Pancreas (tissue), 10 donors: Measurements from ENCODE around the gene LEMD2. TPM values are rescaled to one million over a fixed set of nuclear protein-coding genes. Genes with fewer than 3 reads are reported as not detected.

Experiments used
- ATAC-seq, 4 donors: fragments of 200-7000 bp; cut with Tn5 transposase; one replicate each; pipeline versions ENCODE4 v1.8.0 to v1.9.1; 2020; ENCODE audit warnings: mild to moderate bottlenecking in 4 of 4, moderate library complexity in 4 of 4
- DNase-seq, 6 donors: peaks; one replicate each; pipeline ENCODE4 v3.0.0-alpha.2; 2020
- FAIRE-seq: peaks from 2 replicates; lab custom pipeline; 2012; peaks lifted over from hg19 to GRCh38; lab: Jason Lieb, UNC
- H3K27ac ChIP-seq, 4 donors: fragments of 200-600 bp; sonication (generic); 1 replicate in 3 of 4; 2 replicates in 1 of 4; pipeline versions ENCODE4 v1.5.0 to v1.8.0; 2020
- H3K27me3 ChIP-seq, 4 donors: fragments of 200-600 bp; one replicate each; pipeline ENCODE4 v1.8.0; 2021
- H3K36me3 ChIP-seq, 3 donors: fragments of 200-600 bp; sonication (generic) in 1 of 3; one replicate each; pipeline versions ENCODE4 v1.5.0 to v1.8.0; 2020 to 2021
- H3K4me1 ChIP-seq, 3 donors: fragments of 200-600 bp; one replicate each; pipeline ENCODE4 v1.8.0; 2021
- H3K4me3 ChIP-seq, 4 donors: fragments of 200-600 bp; sonication (generic) in 2 of 4; one replicate each; pipeline versions ENCODE4 v1.5.0 to v1.8.0; 2020 to 2021
- H3K9me3 ChIP-seq, 4 donors: fragments of 200-600 bp; one replicate each; pipeline ENCODE4 v1.8.0; 2021
- WGBS, 2 donors: extraction: QIAGEN DNeasy Blood & Tissue Kit; methylation state at CpG; one replicate each; pipeline ENCODE4 v1.1.7; 2013; 5-methylcytosine and 5-hydroxymethylcytosine counted together
- intact Hi-C, 3 donors: fragments of 100-400 bp; cut with DNase I; formaldehyde crosslinking; loops; one replicate each; pipeline versions ENCODE4 v1.11.1 to v1.14.2; 2022
- polyA plus RNA-seq, 2 donors: library from polyadenylated mRNA; stranded (reverse); fragments of 200-250 nt; gene quantifications; one replicate each; pipeline ENCODE4 v1.2.3, GENCODE V29; 2013
- total RNA-seq, 6 donors: library from RNA; stranded (reverse); fragmentation: NEBNext Ultra II Directional in 4 of 6; extraction: Animal tissue kit (Norgen Biotek cat#: 25700) in 4 of 6; gene quantifications; one replicate each; pipeline versions ENCODE4 v1.2.1 to v1.2.4, GENCODE V29; 2021 to 2023
- TF ChIP-seq, protein P1 (sequence below), 4 donors: fragments of 200-600 bp; sonication (generic) in 3 of 4; IDR thresholded peaks; one replicate each; pipeline versions ENCODE4 v1.5.0 to v1.8.0; 2021; ENCODE audit warnings: antibody characterized with exemption in 4 of 4
- donor health status: healthy with polysubstance abuse.
- donor health status: DM: no; HTN: no; CAD: no; lungs with moderate emphysema.
- donor health status: DM: no; HTN: no; CAD: no.
- donor health status: control.
- donor health status: control.
- donor health status: Bipolar disorder and iron deficiency.
- donor health status: DM: yes; HTN: yes; CAD: no.
- donor health status: DM: no; HTN: no; CAD: no.
- donor health status: DM: no; HTN: no; CAD: no.
- donor health status: DM: yes; HTN: yes; CAD: no.

Gene LEMD2
- total and polyA plus RNA-seq, 8 donors, result 23.4 to 59.4 (median 30.0) TPM

DNA sequence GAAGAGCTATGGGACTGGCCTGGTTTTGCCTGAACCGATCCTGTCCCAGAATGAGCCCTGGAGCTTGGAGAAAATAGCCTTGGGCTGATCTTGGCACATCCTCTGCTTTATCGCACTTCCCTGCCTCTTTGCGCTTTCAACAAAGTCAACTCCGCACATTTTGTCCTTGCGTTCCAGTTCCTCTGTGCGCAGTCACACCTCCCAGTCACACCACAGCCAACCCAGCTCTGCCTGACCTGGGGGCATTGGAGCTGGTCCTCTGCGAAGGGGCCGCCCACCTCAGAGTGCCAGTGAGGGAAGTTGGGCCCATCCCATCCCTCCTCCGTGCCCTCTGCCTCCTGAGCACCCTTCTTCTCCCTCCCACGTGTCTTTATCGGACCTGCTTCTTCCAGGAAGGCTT, 60.5 kb downstream of the LEMD2 start:
- FAIRE-seq (no peak), ATAC-seq (peak; percentile 53 to 77 (median 60)), DNase-seq (peak in 4 of 6 donors; percentile 51 to 60 (median 59))
- intact Hi-C loops, result no loop called here
- Histone ChIP-seq H3K9me3 (no peaks in the 10 kb centered on the region), H3K36me3 (no peaks in the 10 kb centered on the region), H3K27me3 (no peaks in the 10 kb centered on the region), H3K27ac (peak overlapping the region; percentile 13 to 79 (median 71)), H3K4me3 (no peak overlapping the region), H3K4me1 (peaks cover 20 to 41% (median 38%) of the 10 kb centered on the region in 3 donors)
- 57 to 60% methylated on average over 11 of the region's 11 CpGs for WGBS, 2 donors
- TF ChIP-seq, protein P1, sequence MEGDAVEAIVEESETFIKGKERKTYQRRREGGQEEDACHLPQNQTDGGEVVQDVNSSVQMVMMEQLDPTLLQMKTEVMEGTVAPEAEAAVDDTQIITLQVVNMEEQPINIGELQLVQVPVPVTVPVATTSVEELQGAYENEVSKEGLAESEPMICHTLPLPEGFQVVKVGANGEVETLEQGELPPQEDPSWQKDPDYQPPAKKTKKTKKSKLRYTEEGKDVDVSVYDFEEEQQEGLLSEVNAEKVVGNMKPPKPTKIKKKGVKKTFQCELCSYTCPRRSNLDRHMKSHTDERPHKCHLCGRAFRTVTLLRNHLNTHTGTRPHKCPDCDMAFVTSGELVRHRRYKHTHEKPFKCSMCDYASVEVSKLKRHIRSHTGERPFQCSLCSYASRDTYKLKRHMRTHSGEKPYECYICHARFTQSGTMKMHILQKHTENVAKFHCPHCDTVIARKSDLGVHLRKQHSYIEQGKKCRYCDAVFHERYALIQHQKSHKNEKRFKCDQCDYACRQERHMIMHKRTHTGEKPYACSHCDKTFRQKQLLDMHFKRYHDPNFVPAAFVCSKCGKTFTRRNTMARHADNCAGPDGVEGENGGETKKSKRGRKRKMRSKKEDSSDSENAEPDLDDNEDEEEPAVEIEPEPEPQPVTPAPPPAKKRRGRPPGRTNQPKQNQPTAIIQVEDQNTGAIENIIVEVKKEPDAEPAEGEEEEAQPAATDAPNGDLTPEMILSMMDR (IDR thresholded peaks at IDR 0.05), result no peak

DNA sequence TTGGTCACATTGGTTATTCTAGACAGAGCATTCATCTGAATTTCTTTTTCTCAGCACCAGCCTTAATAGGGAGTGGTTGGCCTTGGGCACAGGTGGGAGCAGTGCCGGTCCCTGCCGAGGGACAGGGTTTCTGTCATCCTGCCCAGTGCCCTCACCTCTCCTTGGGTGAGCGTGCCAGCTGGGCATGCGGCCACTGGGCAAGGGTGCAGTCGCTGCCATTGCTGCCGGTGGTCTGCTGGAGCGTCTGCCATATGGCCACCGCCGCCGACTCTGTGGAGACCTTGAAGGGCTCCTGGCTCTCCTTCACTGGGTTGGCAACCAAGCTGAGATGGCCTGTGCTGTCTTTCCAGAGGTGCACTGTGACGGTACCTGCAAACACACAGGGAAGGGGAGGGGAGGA, 61.0 kb downstream of the LEMD2 start:
- FAIRE-seq (no peak), ATAC-seq (peak; percentile 85 to 90 (median 86)), DNase-seq (peak; percentile 80 to 94 (median 87))
- H3K36me3 ChIP-seq, result no peaks in the 10 kb centered on the region
- intact Hi-C loops, result no loop called here
- peaks cover 25 to 46% (median 36%) of the 10 kb centered on the region in 3 donors for H3K4me1 ChIP-seq
- H3K27me3 ChIP-seq, result no peaks in the 10 kb centered on the region
- H3K9me3 ChIP-seq, result no peaks in the 10 kb centered on the region
- TF ChIP-seq, protein P1 (IDR thresholded peaks at IDR 0.05), result no peak
- 22 to 35% methylated on average over 11 of the region's 11 CpGs for WGBS, 2 donors
- H3K4me3 ChIP-seq, result no peak overlapping the region
- H3K27ac ChIP-seq, result peak overlapping the region; percentile 13 to 79 (median 71)

DNA sequence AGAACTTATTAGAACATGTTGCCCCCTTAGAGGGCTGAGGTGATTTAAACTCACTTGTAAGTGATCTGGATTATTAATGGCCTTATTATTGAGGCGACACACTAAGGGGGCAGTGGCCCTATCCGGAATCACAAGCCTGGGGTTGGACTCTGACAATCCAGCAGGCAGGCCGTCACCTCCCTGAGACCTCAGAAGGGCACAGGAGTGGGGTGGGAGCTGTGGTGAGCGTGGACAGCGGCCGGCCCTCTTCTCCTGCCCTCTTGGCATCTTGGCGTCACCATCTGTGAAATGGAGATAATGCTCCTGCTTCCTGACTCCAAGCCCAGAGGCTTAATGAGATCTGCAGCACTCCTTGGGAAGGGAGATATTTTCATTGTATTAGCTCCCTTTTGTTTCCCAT, 61.8 kb downstream of the LEMD2 start:
- H3K9me3 ChIP-seq, result no peaks in the 10 kb centered on the region
- intact Hi-C loops, result no loop called here
- no peaks in the 10 kb centered on the region for H3K36me3 ChIP-seq
- peaks cover 26 to 43% (median 28%) of the 10 kb centered on the region in 3 donors for H3K4me1 ChIP-seq
- TF ChIP-seq, protein P1 (IDR thresholded peaks at IDR 0.05), result no peak
- DNase-seq (peak in 1 of 6 donors; percentile 49), FAIRE-seq (no peak), ATAC-seq (peak in 1 of 4 donors; percentile 7)
- H3K27me3 ChIP-seq, result no peaks in the 10 kb centered on the region
- WGBS, 2 donors, result 51 to 61% methylated on average over 7 of the region's 7 CpGs
- peak overlapping the region; percentile 13 to 79 (median 71) for H3K27ac ChIP-seq
- H3K4me3 ChIP-seq, result no peak overlapping the region

DNA sequence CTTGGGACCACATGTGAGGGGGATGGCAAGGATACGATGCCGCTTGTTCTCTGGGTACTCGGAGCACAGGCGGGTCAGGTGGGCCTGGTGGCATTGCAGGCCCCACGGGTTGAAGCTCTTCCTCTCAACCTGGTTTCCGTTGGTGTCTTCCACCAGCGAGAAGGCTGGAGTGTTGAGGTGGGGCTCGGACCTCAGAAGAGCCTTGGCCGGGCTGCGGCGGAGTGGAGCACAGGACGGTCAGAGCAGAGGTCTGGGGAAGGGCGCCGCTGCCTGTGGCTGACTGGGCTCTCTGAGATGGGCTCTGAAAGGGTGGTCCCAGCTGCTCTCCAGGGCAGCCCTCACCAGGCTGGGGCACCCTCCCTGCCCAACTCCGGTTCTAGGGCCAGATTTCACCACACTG, 62.2 kb downstream of the LEMD2 start:
- TF ChIP-seq, protein P1 (IDR thresholded peaks at IDR 0.05), result no peak
- WGBS, 2 donors, result 95 to 96% methylated on average over 15 of the region's 15 CpGs
- H3K27me3 ChIP-seq, result no peaks in the 10 kb centered on the region
- H3K4me3 ChIP-seq, result no peak overlapping the region
- no peaks in the 10 kb centered on the region for H3K9me3 ChIP-seq
- DNase-seq, result peak in 1 of 6 donors; percentile 49
- intact Hi-C loops, result no loop called here
- no peak for ATAC-seq
- no peak for FAIRE-seq
- peaks cover 26 to 43% (median 26%) of the 10 kb centered on the region in 3 donors for H3K4me1 ChIP-seq
- peak overlapping the region in 3 of 4 donors; percentile 67 to 79 (median 75) for H3K27ac ChIP-seq
- no peaks in the 10 kb centered on the region for H3K36me3 ChIP-seq

DNA sequence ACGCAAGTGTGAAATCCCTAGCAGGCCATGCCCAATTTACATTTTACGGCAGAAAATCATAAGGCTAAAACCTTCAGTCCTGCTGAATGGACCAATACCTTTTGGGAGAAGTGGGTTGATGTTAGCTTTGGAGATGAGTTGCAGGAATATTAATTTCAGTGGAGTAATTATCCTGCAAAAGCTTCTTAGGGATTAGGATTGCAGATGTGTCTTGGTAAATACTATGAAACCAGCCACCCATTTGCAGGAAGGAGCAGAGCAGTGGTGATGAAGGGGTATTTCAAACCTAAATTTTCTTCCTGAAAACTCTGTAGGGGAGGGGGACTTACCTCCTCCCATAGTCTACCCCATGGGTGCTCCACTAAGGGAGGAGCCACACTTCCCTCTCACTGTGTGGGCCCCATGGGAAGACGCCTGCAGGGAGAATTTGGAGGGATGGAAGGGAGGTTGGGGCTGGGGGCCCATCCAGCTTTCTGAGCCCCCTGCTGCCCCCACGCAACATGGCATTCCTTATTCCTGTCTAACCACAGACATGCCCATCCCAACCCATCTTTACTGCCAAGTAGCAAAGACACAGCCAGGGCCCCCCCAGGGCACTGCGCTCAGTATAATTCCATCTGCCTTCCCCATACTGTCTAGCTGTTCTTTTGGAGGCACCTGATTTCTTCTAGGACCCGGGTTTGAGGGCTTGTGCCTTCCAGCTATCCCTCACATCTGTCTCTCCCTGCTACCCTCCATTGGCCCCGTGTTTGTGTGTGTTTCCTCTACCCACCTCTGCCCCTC, 62.8 kb downstream of the LEMD2 start:
- Histone ChIP-seq H3K27me3 (no peaks in the 10 kb centered on the region), H3K9me3 (no peaks in the 10 kb centered on the region), H3K27ac (peak overlapping the region in 1 of 4 donors; percentile 79), H3K4me1 (peaks cover 20 to 38% (median 26%) of the 10 kb centered on the region in 3 donors), H3K4me3 (no peak overlapping the region), H3K36me3 (no peaks in the 10 kb centered on the region)
- DNase-seq (no peak), FAIRE-seq (no peak), ATAC-seq (no peak)
- intact Hi-C loops, result no loop called here
- TF ChIP-seq, protein P1 (IDR thresholded peaks at IDR 0.05), result no peak
- 86 to 94% methylated on average over 7 of the region's 7 CpGs for WGBS, 2 donors
